Naive thymus-derived CD4-positive, alpha-beta T cell (primary cell): ENCODE results near the gene SFI1. TPM values are rescaled to one million over a fixed set of nuclear protein-coding genes. Genes with fewer than 3 reads are reported as not detected.

ENCODE experiments used
- ATAC-seq: fragments of 150-1000 bp; cut with Tn5 transposase; 2 replicates; pipeline ENCODE4 v1.10.0; 2021; ENCODE audit warnings: mild to moderate bottlenecking, moderate library complexity
- CTCF ChIA-PET: fragments of 350-600 bp; sonication (Branson Sonifier 250); formaldehyde crosslinking; loops from one replicate; lab custom pipeline; 2021; ENCODE audit warnings: antibody characterized with exemption; lab: Charles Lee
- POLR2A ChIA-PET: fragments of 350-600 bp; sonication (Branson Sonifier 250); formaldehyde crosslinking; loops from one replicate; lab custom pipeline; 2021; ENCODE audit warnings: antibody characterized with exemption, inconsistent platforms; lab: Charles Lee
- DNase-seq, 9 donors: peaks; one replicate each; pipeline versions ENCODE4 v3.0.0 to v3.0.0-alpha.2; 2020 to 2022; ENCODE audit warnings: mixed read lengths in 1 of 9
- H3K27ac ChIP-seq: one replicate; pipeline ENCODE4 v1.7.0; 2013; ENCODE audit warnings: mild to moderate bottlenecking, low read depth, low read length, moderate library complexity
- H3K27me3 ChIP-seq, 2 donors: one replicate each; pipeline ENCODE4 v1.7.0; 2013; ENCODE audit warnings: low read length in 2 of 2, mild to moderate bottlenecking in 2 of 2, moderate library complexity in 2 of 2; ENCODE audit not compliant: control insufficient read depth in 2 of 2, insufficient read depth in 2 of 2
- H3K36me3 ChIP-seq, 3 experiments: 1 replicate in 2 of 3; 2 replicates in 1 of 3; pipeline ENCODE4 v1.7.0; 2013; ENCODE audit warnings: low read length in 3 of 3, mild to moderate bottlenecking in 3 of 3, moderate library complexity in 1 of 3; ENCODE audit not compliant: insufficient read depth in 3 of 3, control insufficient read depth in 2 of 3
- H3K4me1 ChIP-seq, 2 donors: one replicate each; pipeline ENCODE4 v1.7.0; 2013; ENCODE audit warnings: low read length in 2 of 2, mild to moderate bottlenecking in 2 of 2, moderate library complexity in 1 of 2; ENCODE audit not compliant: control insufficient read depth in 2 of 2, insufficient read depth in 2 of 2
- H3K4me3 ChIP-seq: 2 replicates; pipeline ENCODE4 v1.7.0; 2013; ENCODE audit warnings: mild to moderate bottlenecking, low read length
- H3K9me3 ChIP-seq, 3 experiments: 1 replicate in 2 of 3; 2 replicates in 1 of 3; pipeline ENCODE4 v1.7.0; 2013; ENCODE audit warnings: low read length in 3 of 3; ENCODE audit not compliant: control insufficient read depth in 2 of 3
- H3K27ac Mint-ChIP-seq, 9 donors: one replicate each; pipeline ENCODE4 v1.8.0; 2020 to 2022; ENCODE audit warnings: mixed read lengths in 9 of 9, mild to moderate bottlenecking in 8 of 9, moderate library complexity in 5 of 9, inconsistent platforms in 2 of 9
- H3K27me3 Mint-ChIP-seq, 5 donors: one replicate each; pipeline ENCODE4 v1.8.0; 2021 to 2022; ENCODE audit warnings: mixed read lengths in 5 of 5, mild to moderate bottlenecking in 1 of 5
- H3K36me3 Mint-ChIP-seq, 5 donors: one replicate each; pipeline ENCODE4 v1.8.0; 2020 to 2022; ENCODE audit warnings: mixed read lengths in 5 of 5, mild to moderate bottlenecking in 3 of 5, inconsistent platforms in 1 of 5
- H3K4me1 Mint-ChIP-seq, 7 donors: one replicate each; pipeline ENCODE4 v1.8.0; 2020 to 2022; ENCODE audit warnings: mixed read lengths in 7 of 7, mild to moderate bottlenecking in 3 of 7, inconsistent platforms in 1 of 7
- H3K4me3 Mint-ChIP-seq, 10 donors: one replicate each; pipeline ENCODE4 v1.8.0; 2020 to 2022; ENCODE audit warnings: mild to moderate bottlenecking in 10 of 10, mixed read lengths in 10 of 10, moderate library complexity in 6 of 10, inconsistent platforms in 2 of 10
- H3K9me3 Mint-ChIP-seq, 11 donors: one replicate each; pipeline ENCODE4 v1.8.0; 2020 to 2022; ENCODE audit warnings: mixed read lengths in 11 of 11, mild to moderate bottlenecking in 4 of 11, inconsistent platforms in 1 of 11, moderate library complexity in 1 of 11
- intact Hi-C, 2 donors: fragments of 100-400 bp; cut with micrococcal nuclease; formaldehyde crosslinking; loops; one replicate each; pipeline ENCODE4 v1.15.1; 2023
- polyA plus RNA-seq, 2 donors: library from polyadenylated mRNA; unstranded; fragments of 300-500 nt; fragmentation: Illumina TruSeq; gene quantifications; one replicate each; pipeline ENCODE4 v1.2.3, GENCODE V29; 2021
- total RNA-seq, 6 experiments: library from RNA in 5 of 6; stranded (reverse) in 5 of 6; gene quantifications; 1 replicate in 5 of 6; 2 replicates in 1 of 6; pipeline ENCODE4 v1.2.3 and lab custom pipeline; 2021 to 2026

SFI1 gene
- total and polyA plus RNA-seq, 7 experiments from 2014 or later, result 25.9 to 359 (median 253) TPM

- no peaks in the 10 kb centered on the region for H3K27me3 ChIP-seq
- H3K4me1 ChIP-seq, result no peaks in the 10 kb centered on the region
- no peak for DNase-seq
- no peak for ATAC-seq
- no peaks in the 10 kb centered on the region for H3K9me3 Mint-ChIP-seq
- intact Hi-C loops, result no loop called here
- H3K27ac Mint-ChIP-seq, result peak overlapping the region in 2 of 9 donors; percentile 15 to 59
- ChIA-PET CTCF (no interaction called here), POLR2A (no interaction called here)
- H3K9me3 ChIP-seq, result no peaks in the 10 kb centered on the region
- peaks cover 14 to 41% (median 23%) of the 10 kb centered on the region in 5 donors for H3K36me3 Mint-ChIP-seq
- H3K4me3 ChIP-seq, result no peak overlapping the region
- no peak overlapping the region for H3K4me3 Mint-ChIP-seq
- H3K4me1 Mint-ChIP-seq, result peaks cover 0 to 15% (median 4%) of the 10 kb centered on the region in 7 donors
- H3K27ac ChIP-seq, result no peak overlapping the region
- H3K27me3 Mint-ChIP-seq, result no peaks in the 10 kb centered on the region
- peaks cover 22 to 69% (median 29%) of the 10 kb centered on the region in 3 experiments for H3K36me3 ChIP-seq
These were observed 76.6 kb downstream of the SFI1 start for GRCh38 chr22:31572939-31573338.

DNA sequence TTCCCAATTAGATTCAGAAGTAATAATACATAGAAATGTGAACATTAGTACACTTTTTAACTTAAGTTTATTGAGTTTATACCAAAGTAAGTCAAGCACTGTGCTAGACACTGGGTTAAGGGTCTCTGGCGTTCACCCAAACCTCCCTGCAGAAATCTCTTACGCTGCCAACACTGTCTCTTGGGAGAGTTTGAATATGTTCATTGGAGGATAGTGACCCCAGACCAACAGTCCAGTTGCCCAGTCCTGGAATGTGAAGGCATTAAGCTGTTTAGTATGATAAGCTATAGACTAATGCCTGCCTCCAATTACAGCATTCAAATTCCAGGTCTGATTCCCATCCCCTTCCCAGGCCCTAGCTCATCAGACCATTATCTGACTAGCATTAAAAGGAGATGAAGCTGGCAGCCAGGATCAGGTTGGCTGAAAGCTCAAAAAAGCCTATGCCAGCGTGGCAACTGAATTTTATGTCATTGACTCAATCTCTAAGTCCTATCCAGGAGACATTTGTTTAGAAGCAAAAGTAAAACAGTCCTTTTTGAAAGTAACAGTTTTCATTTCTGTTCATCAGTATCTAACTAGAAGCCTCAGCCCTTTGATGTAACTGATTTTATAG, 77.8 kb downstream of the SFI1 start:
- DNase-seq (no peak), ATAC-seq (no peak)
- H3K4me1 ChIP-seq, result no peaks in the 10 kb centered on the region
- POLR2A ChIA-PET, result no interaction called here
- CTCF ChIA-PET, result no interaction called here
- Mint-ChIP-seq H3K27me3 (no peaks in the 10 kb centered on the region), H3K9me3 (no peaks in the 10 kb centered on the region), H3K27ac (peak overlapping the region in 2 of 9 donors; percentile 33 to 76), H3K36me3 (peaks cover 14 to 44% (median 23%) of the 10 kb centered on the region in 5 donors), H3K4me1 (peaks cover 0 to 15% (median 4%) of the 10 kb centered on the region in 7 donors), H3K4me3 (no peak overlapping the region)
- intact Hi-C loops, result no loop called here
- H3K9me3 ChIP-seq, result no peaks in the 10 kb centered on the region
- H3K4me3 ChIP-seq, result no peak overlapping the region
- no peak overlapping the region for H3K27ac ChIP-seq
- no peaks in the 10 kb centered on the region for H3K27me3 ChIP-seq
- peaks cover 24 to 80% (median 26%) of the 10 kb centered on the region in 3 experiments for H3K36me3 ChIP-seq

DNA sequence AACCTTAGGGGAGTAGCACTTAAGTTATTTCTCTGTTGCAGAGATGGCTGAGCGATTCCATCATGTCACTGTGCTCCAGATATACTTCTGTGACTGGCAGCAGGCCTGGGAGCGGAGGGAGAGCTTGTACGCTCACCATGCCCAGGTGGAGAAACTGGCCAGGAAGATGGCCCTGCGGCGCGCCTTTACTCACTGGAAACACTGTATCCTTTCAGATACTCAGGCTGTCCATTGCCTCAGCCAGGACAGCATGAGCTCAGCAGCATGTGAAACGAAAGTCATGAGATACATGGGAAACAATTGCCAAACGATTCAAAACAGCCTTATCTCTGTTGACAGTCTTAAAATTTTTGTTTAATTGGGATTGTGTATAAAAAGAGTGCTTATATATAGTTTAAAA, 78.9 kb downstream of the SFI1 start:
- Histone ChIP-seq H3K27me3 (no peaks in the 10 kb centered on the region), H3K4me1 (no peaks in the 10 kb centered on the region), H3K4me3 (no peak overlapping the region), H3K27ac (no peak overlapping the region), H3K36me3 (peaks cover 24 to 82% (median 26%) of the 10 kb centered on the region in 3 experiments), H3K9me3 (no peaks in the 10 kb centered on the region)
- peaks cover 0 to 11% (median 2%) of the 10 kb centered on the region in 7 donors for H3K4me1 Mint-ChIP-seq
- intact Hi-C loops, result no loop called here
- no peaks in the 10 kb centered on the region for H3K9me3 Mint-ChIP-seq
- ChIA-PET CTCF (interaction anchor here (0.5 to 0.7 kb wide), 3 partner anchors 124 to 284 kb away, joined by 3 read pairs; no protein-coding TSS in a partner anchor), POLR2A (no interaction called here)
- no peaks in the 10 kb centered on the region for H3K27me3 Mint-ChIP-seq
- DNase-seq (no peak), ATAC-seq (no peak)
- H3K4me3 Mint-ChIP-seq, result no peak overlapping the region
- peaks cover 14 to 48% (median 23%) of the 10 kb centered on the region in 5 donors for H3K36me3 Mint-ChIP-seq
- H3K27ac Mint-ChIP-seq, result peak overlapping the region in 1 of 9 donors; percentile 0

GRCh38 chr22:31577711-31578110, 81.4 kb downstream of the SFI1 start:
- ATAC-seq (no peak), DNase-seq (no peak)
- peaks cover 20 to 76% (median 24%) of the 10 kb centered on the region in 3 experiments for H3K36me3 ChIP-seq
- no peak overlapping the region for H3K4me3 Mint-ChIP-seq
- POLR2A ChIA-PET, result no interaction called here
- intact Hi-C loops, result no loop called here
- CTCF ChIA-PET, result no interaction called here
- no peaks in the 10 kb centered on the region for H3K4me1 ChIP-seq
- no peaks in the 10 kb centered on the region for H3K27me3 ChIP-seq
- H3K9me3 Mint-ChIP-seq, result no peaks in the 10 kb centered on the region
- H3K27me3 Mint-ChIP-seq, result no peaks in the 10 kb centered on the region
- no peaks in the 10 kb centered on the region for H3K9me3 ChIP-seq
- H3K4me1 Mint-ChIP-seq, result peaks cover 6 to 12% (median 10%) of the 10 kb centered on the region in 7 donors
- H3K27ac ChIP-seq, result no peak overlapping the region
- H3K27ac Mint-ChIP-seq, result peak overlapping the region in 4 of 9 donors; percentile 11 to 62 (median 28)
- no peak overlapping the region for H3K4me3 ChIP-seq
- peaks cover 9 to 41% (median 20%) of the 10 kb centered on the region in 5 donors for H3K36me3 Mint-ChIP-seq

GRCh38 chr22:31578171-31578570, 81.8 kb downstream of the SFI1 start:
- H3K36me3 Mint-ChIP-seq, result peaks cover 9 to 37% (median 19%) of the 10 kb centered on the region in 5 donors
- ATAC-seq, result no peak
- POLR2A ChIA-PET, result interaction anchor here (0.5 to 0.9 kb wide), 3 partner anchors 52 to 84 kb away, joined by 3 read pairs; partner anchors contain the start of gene PISD

DNA sequence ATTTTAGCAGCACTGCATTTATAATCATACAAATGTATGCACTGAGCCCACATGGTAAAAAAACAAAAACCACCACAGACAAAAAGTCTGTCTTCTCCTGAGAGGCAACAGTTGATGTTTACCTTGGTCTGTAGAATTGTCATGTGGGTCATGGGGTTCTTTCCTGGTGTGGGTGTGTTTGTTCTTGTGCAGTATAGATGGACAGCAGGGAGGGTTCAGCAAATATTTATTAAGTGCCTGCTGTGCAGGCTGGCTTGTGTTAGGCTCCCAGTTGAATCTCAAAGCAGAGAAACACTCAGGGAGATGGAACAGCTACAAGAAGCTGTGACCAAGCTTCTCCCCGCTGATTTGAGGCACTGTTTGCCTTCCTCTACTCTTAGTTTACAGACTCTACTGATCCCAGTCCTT, 83.5 kb downstream of the SFI1 start:
- POLR2A ChIA-PET, result no interaction called here
- CTCF ChIA-PET, result no interaction called here
- no peak overlapping the region for H3K4me3 ChIP-seq
- DNase-seq (no peak), ATAC-seq (no peak)
- peaks cover 8 to 63% (median 20%) of the 10 kb centered on the region in 3 experiments for H3K36me3 ChIP-seq
- no peak overlapping the region for H3K27ac ChIP-seq
- H3K4me1 ChIP-seq, result peaks cover 5 to 14% of the 10 kb centered on the region in 2 donors
- H3K27ac Mint-ChIP-seq, result peak overlapping the region in 5 of 9 donors; percentile 23 to 72 (median 42)
- peaks cover 17 to 31% (median 23%) of the 10 kb centered on the region in 7 donors for H3K4me1 Mint-ChIP-seq
- H3K9me3 ChIP-seq, result no peaks in the 10 kb centered on the region
- H3K36me3 Mint-ChIP-seq, result peaks cover 9 to 44% (median 25%) of the 10 kb centered on the region in 5 donors
- no peaks in the 10 kb centered on the region for H3K27me3 Mint-ChIP-seq
- intact Hi-C loops, result no loop called here
- H3K9me3 Mint-ChIP-seq, result no peaks in the 10 kb centered on the region
- no peak overlapping the region for H3K4me3 Mint-ChIP-seq
- H3K27me3 ChIP-seq, result no peaks in the 10 kb centered on the region

More at GRCh38 chr22:31578171-31578570, 81.8 kb downstream of the SFI1 start:
- no peak overlapping the region for H3K4me3 ChIP-seq
- H3K27ac Mint-ChIP-seq, result no peak overlapping the region
- no peaks in the 10 kb centered on the region for H3K27me3 Mint-ChIP-seq
- H3K9me3 ChIP-seq, result no peaks in the 10 kb centered on the region
- intact Hi-C loops, result no loop called here
- H3K9me3 Mint-ChIP-seq, result no peaks in the 10 kb centered on the region
- no peak overlapping the region for H3K4me3 Mint-ChIP-seq
- H3K36me3 ChIP-seq, result peaks cover 16 to 71% (median 24%) of the 10 kb centered on the region in 3 experiments
- peaks cover 6 to 14% (median 10%) of the 10 kb centered on the region in 7 donors for H3K4me1 Mint-ChIP-seq
- DNase-seq, result no peak
- H3K4me1 ChIP-seq, result no peaks in the 10 kb centered on the region
- H3K27ac ChIP-seq, result no peak overlapping the region
- H3K27me3 ChIP-seq, result no peaks in the 10 kb centered on the region
- CTCF ChIA-PET, result interaction anchor here (0.6 kb wide), 1 partner anchor 41 kb away, joined by 3 read pairs; no protein-coding TSS in a partner anchor
